HG02763 (cell line): ENCODE measurements around the gene PARM1.

Experiments
- ATAC-seq: cut with Tn5 transposase; IDR thresholded peaks from one replicate; pipeline ENCODE4 v1.9.1; 2021; ENCODE audit warnings: mild to moderate bottlenecking, moderate library complexity; ENCODE audit not compliant: unreplicated experiment

Gene PARM1

GRCh38 chr4:75018811-75019479 lies 86.0 kb downstream of the PARM1 start:
- ATAC-seq = no peak

GRCh38 chr4:75025431-75025830 lies 92.5 kb downstream of the PARM1 start:
- ATAC-seq = no peak

DNA sequence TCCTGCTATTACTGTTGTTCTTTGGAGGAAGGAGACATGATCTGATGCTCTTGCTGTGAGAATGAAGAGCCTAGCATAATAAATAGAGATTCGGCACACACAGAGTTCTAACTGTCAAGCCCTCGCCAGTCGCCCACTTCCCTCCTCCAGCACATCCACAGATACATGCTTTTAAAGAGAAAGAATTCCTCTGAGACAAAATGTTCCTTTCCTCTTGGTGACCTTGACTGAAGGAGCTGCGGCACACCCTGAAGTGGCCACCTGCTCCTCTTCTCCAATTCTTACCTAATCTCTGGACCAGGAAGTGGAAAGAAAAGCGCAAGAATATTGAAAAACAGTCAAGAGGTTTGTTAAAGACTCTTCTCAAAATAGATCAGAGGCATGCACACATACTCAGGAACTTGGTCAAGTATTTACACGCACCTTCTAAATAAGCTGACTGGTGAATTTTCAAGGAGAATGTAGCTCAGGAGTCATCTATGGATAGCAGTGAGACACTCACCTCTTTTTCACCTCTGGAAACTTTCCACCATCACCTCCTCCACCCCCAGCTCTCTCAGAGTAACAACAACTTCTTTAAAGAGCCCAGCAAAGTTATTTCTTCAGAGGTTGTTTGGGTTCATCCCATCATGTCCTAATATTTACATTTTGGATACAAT lies 95.4 kb downstream of the PARM1 start:
- no peak for ATAC-seq

DNA sequence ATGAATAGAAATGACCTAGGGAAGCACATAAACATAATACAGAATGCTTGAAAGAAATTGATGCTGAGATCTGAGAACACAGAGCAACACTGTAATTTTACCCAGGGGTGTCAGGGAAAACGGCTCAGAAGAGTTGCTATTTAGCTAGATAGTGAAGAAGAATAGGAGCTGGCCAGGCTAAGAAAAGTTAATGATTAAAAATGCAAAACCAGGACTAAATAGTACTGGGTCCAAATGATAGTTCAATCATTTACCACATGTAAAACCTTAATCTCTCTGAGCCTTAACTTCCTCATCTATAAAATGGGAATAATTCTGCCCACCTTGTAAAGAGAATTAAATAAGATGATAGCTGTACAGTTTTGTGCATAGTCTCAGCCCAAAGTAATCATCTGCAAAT lies 97.1 kb downstream of the PARM1 start:
- no peak for ATAC-seq

DNA sequence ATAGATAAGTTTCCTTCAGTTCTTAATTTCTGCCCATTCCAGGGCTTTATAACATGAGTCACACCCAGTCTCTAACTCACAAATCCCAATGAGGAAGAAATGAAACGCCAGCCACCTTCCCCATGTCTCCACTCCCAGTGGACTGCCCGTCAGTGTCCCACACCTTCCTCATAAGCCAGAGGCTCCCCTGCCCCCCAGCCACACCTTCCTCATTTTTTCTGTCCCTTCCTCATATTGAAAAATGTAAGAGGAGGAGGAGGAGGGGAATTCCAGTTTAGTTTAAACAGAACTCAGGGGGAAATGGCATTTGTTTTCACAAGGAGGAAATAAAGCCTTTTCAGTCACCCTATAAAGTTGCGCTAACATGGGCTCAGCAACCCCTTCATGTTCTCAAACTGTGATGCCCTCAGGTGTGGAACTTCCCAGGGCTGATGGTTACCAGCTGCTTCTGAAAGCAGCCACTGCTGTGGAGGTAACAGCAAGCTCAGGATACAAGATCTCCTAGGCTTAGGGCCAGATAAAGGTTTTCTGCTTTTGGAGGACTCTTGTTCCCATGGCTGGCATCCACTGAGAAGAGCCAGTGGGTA lies 97.8 kb downstream of the PARM1 start:
- ATAC-seq = no peak

DNA sequence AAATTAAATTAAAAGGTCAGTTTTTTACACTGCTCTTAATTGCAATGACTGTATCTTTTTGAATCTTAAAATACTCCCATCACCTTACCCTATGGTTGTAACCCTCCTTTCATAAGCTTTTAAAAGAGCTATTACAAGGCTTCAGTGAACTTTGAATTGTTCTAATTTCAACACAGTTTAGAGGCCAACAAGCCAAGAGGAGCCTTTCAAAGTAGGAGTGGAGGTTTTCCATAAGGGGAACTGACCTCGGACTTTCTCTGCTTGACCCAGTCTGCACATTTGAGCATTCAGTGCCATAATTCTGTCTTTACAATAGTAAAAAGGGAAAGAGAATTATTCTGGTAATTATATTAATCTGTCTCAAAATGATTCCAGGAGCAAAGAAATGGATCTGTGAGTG lies 98.9 kb downstream of the PARM1 start:
- ATAC-seq = no peak

GRCh38 chr4:75034523-75034922 lies 101.6 kb downstream of the PARM1 start:
- no peak for ATAC-seq

DNA sequence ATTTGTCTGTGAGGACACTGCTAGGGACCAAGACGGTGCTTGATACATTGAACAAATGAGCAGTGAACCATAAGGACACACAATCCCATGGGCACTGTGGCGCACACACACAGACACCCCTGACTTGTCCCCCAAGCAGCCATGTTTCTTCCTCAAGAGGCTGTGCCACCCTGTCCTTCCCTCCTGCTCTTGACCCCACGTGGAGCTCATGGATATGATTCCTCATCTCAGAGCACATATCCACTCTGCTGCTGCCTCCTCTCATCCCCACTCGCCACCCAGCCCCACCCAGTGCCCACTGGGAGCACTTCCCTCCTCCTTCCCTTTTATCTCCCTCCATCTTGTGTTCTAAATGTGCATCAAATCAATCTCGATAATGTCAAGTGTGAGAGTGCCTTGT lies 102.4 kb downstream of the PARM1 start:
- ATAC-seq = no peak

DNA sequence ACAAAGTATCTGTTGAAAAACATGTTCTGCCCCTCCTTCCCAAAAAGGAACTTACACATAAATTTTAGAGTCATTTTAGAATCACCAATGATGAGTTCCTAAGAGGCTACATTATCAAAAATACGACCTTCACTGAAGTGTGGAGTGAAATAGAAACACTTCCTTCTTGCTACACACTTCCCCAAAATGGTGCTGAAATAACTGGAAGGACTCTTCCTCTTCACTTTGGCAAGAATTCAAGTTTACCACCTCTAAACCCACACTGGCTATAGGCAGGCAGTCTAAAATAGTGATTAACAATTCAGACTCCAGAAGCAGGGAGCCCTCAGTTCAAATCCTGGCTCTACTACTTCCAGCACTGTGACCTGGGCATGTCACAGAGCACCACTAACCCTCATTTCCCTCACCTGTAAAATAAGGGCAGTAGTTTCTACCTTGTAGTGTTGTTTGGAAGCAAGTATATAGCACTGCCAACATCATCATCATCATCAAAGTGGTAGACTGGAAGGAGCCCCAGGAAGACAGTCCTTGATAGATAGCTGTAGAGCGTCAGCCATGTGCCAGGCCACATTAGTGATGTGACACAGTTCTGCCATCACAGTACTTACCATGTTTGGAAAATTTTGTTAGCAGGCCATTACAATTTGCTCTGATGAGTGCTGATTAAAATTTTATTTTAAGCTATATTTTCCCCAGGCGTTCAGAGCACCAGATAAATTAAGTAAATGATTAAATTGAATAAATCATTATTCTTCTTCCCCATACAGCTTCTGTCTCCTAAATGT lies 103.3 kb downstream of the PARM1 start:
- ATAC-seq = no peak

DNA sequence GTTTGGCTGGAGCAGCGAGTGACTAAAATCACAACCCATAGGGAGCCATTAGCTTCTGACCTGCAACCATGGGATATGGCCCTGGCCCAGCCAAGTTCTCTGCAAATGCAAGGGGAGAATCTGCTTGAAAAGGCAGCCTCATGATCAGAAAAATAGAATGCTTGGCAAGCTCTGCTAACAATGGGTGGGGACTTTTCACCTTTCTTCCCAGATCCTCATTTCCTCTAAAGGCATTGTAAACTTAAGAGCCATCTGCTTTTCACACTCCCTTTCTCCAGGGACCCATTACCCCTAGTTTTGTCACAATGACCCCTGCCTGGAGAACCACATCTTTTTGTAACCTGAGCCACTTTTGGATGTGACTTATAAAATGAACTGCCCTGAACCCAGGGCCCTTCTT lies 104.3 kb downstream of the PARM1 start:
- ATAC-seq = peak; percentile 43

- ATAC-seq = no peak
Observed at GRCh38 chr4:75038376-75038775, 105.5 kb downstream of the PARM1 start.

GRCh38 chr4:75040703-75041102 lies 107.8 kb downstream of the PARM1 start:
- ATAC-seq = no peak

DNA sequence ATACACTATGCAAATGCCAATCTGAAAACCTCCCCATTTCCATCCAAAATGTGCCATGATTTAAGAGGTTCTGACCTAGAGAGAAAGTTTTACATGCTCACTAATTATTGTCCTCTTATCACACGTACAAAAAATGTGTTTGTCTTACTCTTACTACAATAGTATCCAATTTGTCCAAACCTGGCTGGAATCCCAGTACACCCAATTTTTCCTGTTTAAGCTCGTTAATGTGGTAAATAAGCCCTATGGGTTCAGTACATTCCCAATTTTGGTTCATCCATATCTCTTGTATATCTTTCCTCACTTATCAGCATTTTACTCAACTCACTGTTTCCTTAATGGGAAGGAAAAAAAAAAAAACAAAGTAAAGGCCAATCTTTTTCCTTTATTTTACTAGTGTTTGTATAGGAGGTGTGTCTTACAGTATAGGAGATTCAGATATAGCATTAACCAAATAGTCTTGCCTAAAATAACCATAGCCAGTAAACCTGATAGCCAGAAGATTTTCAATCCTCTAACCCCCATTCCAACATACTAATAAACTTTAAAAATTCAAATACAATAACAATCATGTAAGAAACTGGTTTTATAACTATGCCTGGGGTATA lies 109.8 kb downstream of the PARM1 start:
- ATAC-seq = no peak

- ATAC-seq = no peak
Observed at GRCh38 chr4:75046226-75046625, 113.3 kb downstream of the PARM1 start.

GRCh38 chr4:75046641-75047040 lies 113.7 kb downstream of the PARM1 start:
- no peak for ATAC-seq

DNA sequence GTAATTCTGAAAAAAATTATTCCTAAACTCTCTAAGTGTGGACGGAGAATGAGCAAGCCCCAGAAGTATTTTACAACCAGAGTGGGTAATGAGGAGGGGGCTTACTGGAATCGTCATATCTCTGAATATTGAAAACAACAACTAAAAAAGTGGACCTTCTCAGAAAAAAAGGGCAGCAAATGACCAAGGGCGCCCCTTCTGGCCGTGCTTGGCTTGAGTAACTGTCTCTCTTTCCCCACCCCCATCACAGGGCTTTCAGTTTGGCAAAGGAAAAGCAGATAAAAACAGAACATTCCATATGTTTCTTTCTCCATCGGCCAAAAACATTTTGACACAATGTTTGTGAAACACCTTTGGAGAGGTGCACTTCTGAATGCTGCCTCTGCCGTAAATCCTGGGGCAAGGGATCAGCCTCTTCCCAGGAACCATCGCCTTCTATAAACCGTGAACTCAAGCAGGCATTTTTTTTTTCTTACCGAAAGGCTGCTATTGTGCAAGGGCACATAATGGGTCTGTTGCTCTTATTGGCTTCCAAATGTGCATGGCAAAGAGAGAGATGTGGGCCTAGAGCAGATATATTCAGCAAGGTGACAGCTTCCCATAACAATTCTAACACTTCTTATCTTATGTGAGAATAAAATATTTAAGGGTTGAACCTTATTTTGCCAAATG lies 115.4 kb downstream of the PARM1 start:
- ATAC-seq = no peak

DNA sequence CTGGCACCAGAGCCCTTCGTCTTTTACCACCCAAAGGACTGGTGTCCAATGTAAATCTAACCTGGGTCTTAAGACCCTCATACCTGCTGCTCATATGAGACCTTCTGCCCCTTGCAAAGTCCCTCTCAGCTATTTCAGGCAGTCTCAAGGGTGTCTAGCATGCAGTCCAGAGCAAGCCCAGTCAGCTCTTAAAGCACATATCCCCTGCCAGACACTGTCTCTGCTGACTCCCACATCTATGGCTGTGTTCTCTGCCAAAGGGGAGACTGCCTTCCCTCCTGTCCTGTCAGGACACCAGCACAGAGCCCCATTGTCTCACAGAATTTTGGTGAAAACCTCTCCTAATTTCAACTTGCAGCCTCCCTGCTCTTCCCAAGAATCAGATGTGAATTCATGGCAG lies 118.5 kb downstream of the PARM1 start:
- ATAC-seq = no peak

- no peak for ATAC-seq
Observed at GRCh38 chr4:75053352-75053751, 120.4 kb downstream of the PARM1 start.

DNA sequence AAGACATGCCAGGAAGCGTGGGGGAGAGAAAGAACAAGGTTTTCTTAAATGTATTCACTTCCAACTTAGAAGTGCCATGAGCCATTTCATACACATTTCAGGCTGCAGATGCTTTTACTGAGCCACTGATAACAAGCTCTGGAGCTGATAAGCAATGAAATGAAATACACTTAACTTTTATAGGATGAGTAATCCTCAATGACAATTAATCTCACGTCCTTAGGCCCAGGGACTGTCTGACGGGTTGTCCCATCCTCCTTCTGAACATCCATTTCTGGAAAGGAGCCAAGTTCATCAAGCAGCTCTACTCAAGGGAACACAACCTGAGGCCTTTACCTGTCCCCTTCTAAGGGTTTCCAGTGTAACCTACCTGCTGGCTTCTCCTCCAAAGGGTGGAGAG lies 121.2 kb downstream of the PARM1 start:
- no peak for ATAC-seq

GRCh38 chr4:75056277-75056676 lies 123.4 kb downstream of the PARM1 start:
- no peak for ATAC-seq

DNA sequence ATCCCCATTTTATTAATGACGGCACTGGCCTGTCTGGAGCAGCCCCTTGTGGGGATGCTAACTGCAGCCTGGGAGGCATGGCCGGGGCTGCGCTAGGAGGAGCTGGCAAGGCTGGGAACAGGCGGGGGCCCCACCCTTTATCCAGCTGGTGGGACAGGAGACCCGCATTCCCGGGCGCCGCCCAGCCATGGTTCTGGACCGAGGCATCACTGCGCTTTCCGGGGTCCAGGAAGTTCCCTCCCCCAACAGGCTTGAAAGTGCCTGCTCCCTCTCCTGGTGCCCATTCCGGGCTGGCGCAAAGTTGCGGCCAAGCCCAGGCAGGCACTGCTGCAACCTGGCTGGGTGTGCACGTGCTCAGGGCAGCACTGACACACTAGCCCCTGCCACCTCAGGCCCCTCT lies 124.5 kb downstream of the PARM1 start:
- ATAC-seq = no peak
